SK-N-SH (cell line): Measurements from ENCODE around the gene SOX18. TPM values are rescaled to one million over a fixed set of nuclear protein-coding genes. Genes with fewer than 3 reads are reported as not detected.

ENCODE experiments used
- CTCF ChIA-PET: fragments of 300-600, 350-600 bp; formaldehyde crosslinking; extraction: SDS; loops from one replicate; lab custom pipeline; 2021; lab: Yijun Ruan, JAX
- POLR2A ChIA-PET: fragments of 350-600 bp; sonication (Branson Sonifier 250); formaldehyde crosslinking; extraction: SDS; loops from one replicate; lab custom pipeline; 2020; ENCODE audit warnings: antibody characterized with exemption, inconsistent platforms; lab: Yijun Ruan, JAX
- DNase-seq: peaks from one replicate; pipeline ENCODE4 v3.0.0; 2012
- H2AFZ ChIP-seq: fragments of 200-600 bp; sonication (generic); 2 replicates; pipeline ENCODE4 v1.8.1; 2016; ENCODE audit warnings: antibody characterized with exemption, mild to moderate bottlenecking, low read depth
- H3F3A ChIP-seq: fragments of 200-600 bp; sonication (generic); replicated peaks from 2 replicates; pipeline ENCODE3; 2016; ENCODE audit warnings: antibody characterized with exemption, mild to moderate bottlenecking; ENCODE audit not compliant: insufficient read depth
- H3K27ac ChIP-seq, 2 experiments: fragments of 200-500 bp in 1 of 2; fragments of 200-600 bp in 1 of 2; sonication (Bioruptor generic) in 1 of 2; sonication (generic), shearing (Covaris generic) in 1 of 2; 2 replicates each; pipeline versions ENCODE4 v1.5.1 to v1.6.1; 2014 to 2016; ENCODE audit warnings: low read depth in 2 of 2, inconsistent platforms in 1 of 2, low read length in 1 of 2, mild to moderate bottlenecking in 1 of 2, mixed read lengths in 1 of 2
- H3K27me3 ChIP-seq: fragments of 200-600 bp; sonication (generic), shearing (Covaris generic); 2 replicates; pipeline ENCODE4 v1.6.1; 2016; ENCODE audit warnings: mixed run types; ENCODE audit not compliant: insufficient read depth
- H3K36me3 ChIP-seq, 2 experiments: fragments of 200-500 bp in 1 of 2; fragments of 200-600 bp in 1 of 2; sonication (Bioruptor generic) in 1 of 2; sonication (generic) in 1 of 2; replicated peaks in 1 of 2; 2 replicates each; pipeline versions ENCODE3 to v1.5.1; 2014 to 2016; ENCODE audit warnings: low read length in 1 of 2, mild to moderate bottlenecking in 1 of 2; ENCODE audit not compliant: insufficient read depth in 2 of 2, control insufficient read depth in 1 of 2
- H3K4me1 ChIP-seq, 2 experiments: fragments of 200-500 bp in 1 of 2; fragments of 200-600 bp in 1 of 2; sonication (Bioruptor generic) in 1 of 2; sonication (generic), shearing (Covaris generic) in 1 of 2; 2 replicates each; pipeline versions ENCODE4 v1.5.1 to v1.6.1; 2014 to 2016; ENCODE audit warnings: low read depth in 1 of 2, low read length in 1 of 2, mixed run types in 1 of 2; ENCODE audit not compliant: insufficient read depth in 2 of 2, control insufficient read depth in 1 of 2
- H3K4me2 ChIP-seq: fragments of 200-600 bp; sonication (generic), shearing (Covaris generic); 2 replicates; pipeline ENCODE4 v1.6.1; 2017; ENCODE audit warnings: mixed run types
- H3K4me3 ChIP-seq, 2 experiments: fragments of 200-500 bp in 1 of 2; fragments of 200-600 bp in 1 of 2; sonication (Bioruptor generic) in 1 of 2; sonication (generic), shearing (Covaris generic) in 1 of 2; 2 replicates each; pipeline versions ENCODE4 v1.5.1 to v1.8.1; 2014 to 2016; ENCODE audit warnings: low read depth in 2 of 2, inconsistent platforms in 1 of 2, low read length in 1 of 2, mild to moderate bottlenecking in 1 of 2, mixed read lengths in 1 of 2, moderate library complexity in 1 of 2
- H3K79me2 ChIP-seq: fragments of 200-600 bp; sonication (generic); 2 replicates; pipeline ENCODE4 v1.8.1; 2017; ENCODE audit warnings: mild to moderate bottlenecking; ENCODE audit not compliant: insufficient read depth
- H3K9ac ChIP-seq: fragments of 200-600 bp; sonication (generic); 2 replicates; pipeline ENCODE4 v1.6.1; 2017; ENCODE audit warnings: mixed run types
- H3K9me2 ChIP-seq: fragments of 200-600 bp; sonication (generic); 2 replicates; pipeline ENCODE4 v1.6.1; 2017; ENCODE audit warnings: mixed run types
- H3K9me3 ChIP-seq: fragments of 200-600 bp; sonication (generic); 2 replicates; pipeline ENCODE4 v1.6.1; 2017; ENCODE audit warnings: mixed run types, mild to moderate bottlenecking, moderate library complexity
- H4K20me1 ChIP-seq: fragments of 200-600 bp; sonication (generic); 2 replicates; pipeline ENCODE4 v1.6.1; 2017; ENCODE audit warnings: mild to moderate bottlenecking, mixed run types; ENCODE audit not compliant: insufficient read depth
- ELF1 ChIP-seq: IDR thresholded peaks from 2 replicates; pipeline ENCODE4 v1.4.0; 2012
- EZH2phosphoT487 ChIP-seq: fragments of 200-600 bp; sonication (generic); IDR thresholded peaks from 2 replicates; pipeline ENCODE4 v1.6.1; 2017; ENCODE audit warnings: low read depth, mixed run types, mild to moderate bottlenecking, antibody characterized with exemption, moderate library complexity, borderline replicate concordance
- GABPA ChIP-seq: IDR thresholded peaks from 2 replicates; pipeline ENCODE4 v1.4.0; 2012; ENCODE audit warnings: low read depth, mild to moderate bottlenecking
- GATA2 ChIP-seq: sonication (generic); formaldehyde crosslinking; IDR thresholded peaks from 2 replicates; pipeline ENCODE4 v1.5.0; 2020; ENCODE audit warnings: mild to moderate bottlenecking, missing genetic modification reagents
- IRF3 ChIP-seq: fragments of 150-350 bp; IDR thresholded peaks from 2 replicates; pipeline ENCODE4 v1.6.1; 2016; ENCODE audit warnings: mild to moderate bottlenecking, low read depth, low read length
- JUND ChIP-seq: IDR thresholded peaks from 2 replicates; pipeline ENCODE4 v1.4.0; 2012
- MXI1 ChIP-seq: IDR thresholded peaks from 2 replicates; pipeline ENCODE4 v1.6.1; 2012; ENCODE audit warnings: mild to moderate bottlenecking, low read depth, low read length, improper control_type of control experiment
- NFIC ChIP-seq: IDR thresholded peaks from 2 replicates; pipeline ENCODE4 v1.4.0; 2012; ENCODE audit warnings: borderline replicate concordance
- NRF1 ChIP-seq: IDR thresholded peaks from 2 replicates; pipeline ENCODE4 v1.6.1; 2012; ENCODE audit warnings: low read depth, mild to moderate bottlenecking, low read length
- POLR2AphosphoS5 ChIP-seq: IDR thresholded peaks from 2 replicates; pipeline ENCODE4 v1.6.1; 2012; ENCODE audit warnings: low read depth, low read length
- RFX5 ChIP-seq: IDR thresholded peaks from 2 replicates; pipeline ENCODE4 v1.6.1; 2012; ENCODE audit warnings: mild to moderate bottlenecking, improper control_type of control experiment, low read length
- RXRA ChIP-seq: IDR thresholded peaks from 2 replicates; pipeline ENCODE4 v1.4.0; 2012; ENCODE audit warnings: low read depth, mild to moderate bottlenecking, borderline replicate concordance
- SIN3A ChIP-seq: IDR thresholded peaks from 2 replicates; pipeline ENCODE4 v1.6.1; 2012; ENCODE audit warnings: low read depth, mild to moderate bottlenecking, low read length, moderate library complexity, borderline replicate concordance
- SMC3 ChIP-seq: IDR thresholded peaks from 2 replicates; pipeline ENCODE4 v1.6.1; 2012; ENCODE audit warnings: low read depth, low read length, improper control_type of control experiment
- TEAD4 ChIP-seq: IDR thresholded peaks from 2 replicates; pipeline ENCODE4 v1.4.0; 2012; ENCODE audit warnings: mild to moderate bottlenecking, borderline replicate concordance; ENCODE audit not compliant: insufficient read depth
- YY1 ChIP-seq: IDR thresholded peaks from 2 replicates; pipeline ENCODE4 v1.4.0; 2012; ENCODE audit warnings: low read depth, mild to moderate bottlenecking
- WGBS: methylation state at CpG from one replicate; pipeline ENCODE4 v1.1.6; 2017; ENCODE audit warnings: low lambda C conversion rate; 5-methylcytosine and 5-hydroxymethylcytosine counted together
- polyA plus RNA-seq, 3 experiments: library from polyadenylated mRNA; depleted of rRNA; stranded (reverse); fragments of >200 nt; gene quantifications; 2 replicates each; pipeline ENCODE4 v1.2.3, GENCODE V29; 2012
- TF ChIP-seq, protein P1 (sequence below): IDR thresholded peaks from 2 replicates; pipeline ENCODE4 v1.4.0; 2012; ENCODE audit warnings: low read depth, borderline replicate concordance
- TF ChIP-seq, protein P2 (sequence below): IDR thresholded peaks from 2 replicates; pipeline ENCODE4 v1.4.0; 2012; ENCODE audit warnings: low read depth

The SOX18 gene
- polyA plus RNA-seq, 1 of the 3 experiments (the other 2 are of a cell fraction), result not detected

- WGBS, result 45% methylated on average over 23 of the region's 49 CpGs
- peaks cover 10% of the 10 kb centered on the region for H3F3A ChIP-seq
- DNase-seq, result no peak
- H3K9me3 ChIP-seq, result no peaks in the 10 kb centered on the region
- H3K4me2 ChIP-seq, result no peak overlapping the region
- TF ChIP-seq RFX5, result no peak
- no peak for TF ChIP-seq GABPA
- no peak for TF ChIP-seq IRF3
- TF ChIP-seq, protein P1, sequence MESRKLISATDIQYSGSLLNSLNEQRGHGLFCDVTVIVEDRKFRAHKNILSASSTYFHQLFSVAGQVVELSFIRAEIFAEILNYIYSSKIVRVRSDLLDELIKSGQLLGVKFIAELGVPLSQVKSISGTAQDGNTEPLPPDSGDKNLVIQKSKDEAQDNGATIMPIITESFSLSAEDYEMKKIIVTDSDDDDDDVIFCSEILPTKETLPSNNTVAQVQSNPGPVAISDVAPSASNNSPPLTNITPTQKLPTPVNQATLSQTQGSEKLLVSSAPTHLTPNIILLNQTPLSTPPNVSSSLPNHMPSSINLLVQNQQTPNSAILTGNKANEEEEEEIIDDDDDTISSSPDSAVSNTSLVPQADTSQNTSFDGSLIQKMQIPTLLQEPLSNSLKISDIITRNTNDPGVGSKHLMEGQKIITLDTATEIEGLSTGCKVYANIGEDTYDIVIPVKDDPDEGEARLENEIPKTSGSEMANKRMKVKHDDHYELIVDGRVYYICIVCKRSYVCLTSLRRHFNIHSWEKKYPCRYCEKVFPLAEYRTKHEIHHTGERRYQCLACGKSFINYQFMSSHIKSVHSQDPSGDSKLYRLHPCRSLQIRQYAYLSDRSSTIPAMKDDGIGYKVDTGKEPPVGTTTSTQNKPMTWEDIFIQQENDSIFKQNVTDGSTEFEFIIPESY, result no peak
- TF ChIP-seq TEAD4, result no peak
- no peak for TF ChIP-seq NRF1
- no peak for TF ChIP-seq POLR2AphosphoS5
- TF ChIP-seq SIN3A, result no peak
- TF ChIP-seq NFIC, result no peak
- no peak for TF ChIP-seq ELF1
- no peak for TF ChIP-seq JUND
- TF ChIP-seq YY1, result no peak
- no peak for TF ChIP-seq GATA2 (CRISPR knock-in tag)
- no peak for TF ChIP-seq MXI1
- TF ChIP-seq, protein P2, sequence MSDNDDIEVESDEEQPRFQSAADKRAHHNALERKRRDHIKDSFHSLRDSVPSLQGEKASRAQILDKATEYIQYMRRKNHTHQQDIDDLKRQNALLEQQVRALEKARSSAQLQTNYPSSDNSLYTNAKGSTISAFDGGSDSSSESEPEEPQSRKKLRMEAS, result no peak
- TF ChIP-seq EZH2phosphoT487, result no peak
- no peaks in the 10 kb centered on the region for H3K79me2 ChIP-seq
- H3K36me3 ChIP-seq, result no peaks in the 10 kb centered on the region
- no peaks in the 10 kb centered on the region; a peak in 1 of 4 replicates for H3K4me1 ChIP-seq
- H3K4me3 ChIP-seq, result no peak overlapping the region
- H3K9ac ChIP-seq, result no peak overlapping the region
- H4K20me1 ChIP-seq, result no peaks in the 10 kb centered on the region
- H3K27me3 ChIP-seq, result peaks cover 32% of the 10 kb centered on the region
- no peak overlapping the region for H2AFZ ChIP-seq
- CTCF ChIA-PET, result interaction anchor here (1.4 to 1.5 kb wide), 2 partner anchors 9 to 10 kb away, joined by 3 to 9 read pairs; no protein-coding TSS in a partner anchor
- no peak overlapping the region for H3K27ac ChIP-seq
- POLR2A ChIA-PET, result interaction anchor here (0.6 kb wide), 1 partner anchor 66 kb away, joined by 3 read pairs; no protein-coding TSS in a partner anchor
- H3K9me2 ChIP-seq, result no peaks in the 10 kb centered on the region
These were observed 1.5 kb downstream of the SOX18 start for GRCh38 chr20:64047968-64048401.

- no peaks in the 10 kb centered on the region for H3K9me2 ChIP-seq
- no peaks in the 10 kb centered on the region for H4K20me1 ChIP-seq
- H2AFZ ChIP-seq, result no peak overlapping the region
- H3K4me3 ChIP-seq, result no peak overlapping the region
- no peak for DNase-seq
- no peaks in the 10 kb centered on the region for H3K9me3 ChIP-seq
- H3K27ac ChIP-seq, result no peak overlapping the region
- peaks cover 10% of the 10 kb centered on the region for H3F3A ChIP-seq
- H3K79me2 ChIP-seq, result no peaks in the 10 kb centered on the region
- ChIA-PET POLR2A (no interaction called here), CTCF (interaction anchor here (1.1 to 1.5 kb wide), 3 partner anchors 9 to 73 kb away, joined by 3 to 9 read pairs (median 4); no protein-coding TSS in a partner anchor)
- no peaks in the 10 kb centered on the region for H3K36me3 ChIP-seq
- 52% methylated on average over 2 of the region's 8 CpGs for WGBS
- no peak overlapping the region for H3K9ac ChIP-seq
- TF ChIP-seq JUND, result no peak
- TF ChIP-seq YY1, result no peak
- TF ChIP-seq SMC3, result no peak
- TF ChIP-seq POLR2AphosphoS5, result no peak
- TF ChIP-seq RXRA, result no peak
- TF ChIP-seq IRF3, result no peak
- no peak for TF ChIP-seq ELF1
- no peak for TF ChIP-seq RFX5
- TF ChIP-seq, all 33 proteins: peak for 0
- Histone ChIP-seq H3K27me3 (peaks cover 32% of the 10 kb centered on the region), H3K4me1 (peaks cover 0 to 3% of the 10 kb centered on the region in 2 experiments; a peak in 1 of 4 replicates), H3K4me2 (no peak overlapping the region)
These were observed 2.4 kb downstream of the SOX18 start for GRCh38 chr20:64047046-64047389.
